ENCODE data around the gene TTC12.

- TF ChIP-seq POLR2AphosphoS5 (IDR thresholded peaks at IDR 0.05; ENCODE audit: insufficient read depth in 1 of 2, low read depth in 1 of 2) (no peak), POLR2A (IDR thresholded peaks at IDR 0.05) (no peak)
These were observed 27.2 kb downstream of the TTC12 start for GRCh38 chr11:113341388-113342165.

Data from vagina (tissue), 2 donors.